HAP-1 (cell line): ENCODE results near the gene AMPD2.
A peak's percentile ranks its signal among the peaks of the same experiment; 100 is the strongest.

ENCODE experiments used
- DNase-seq, 2 experiments: peaks; one replicate each; pipeline ENCODE4 v3.0.0-alpha.2; 2016 to 2020; ENCODE audit warnings: low spot score in 2 of 2
- H3K27me3 ChIP-seq: fragments of 250-450 bp; sonication (Bioruptor Pico); 2 replicates; pipeline ENCODE4 v1.5.1; 2020; ENCODE audit warnings: low read depth, mild to moderate bottlenecking, moderate library complexity
- H3K36me3 ChIP-seq: fragments of 250-450 bp; sonication (Bioruptor Pico); replicated peaks from 2 replicates; pipeline ENCODE4 v1.5.1; 2020; ENCODE audit warnings: mild to moderate bottlenecking
- H3K4me1 ChIP-seq: fragments of 250-450 bp; sonication (Bioruptor Pico); 2 replicates; pipeline ENCODE4 v1.5.1; 2020; ENCODE audit warnings: mild to moderate bottlenecking
- H3K4me3 ChIP-seq: fragments of 250-450 bp; sonication (Bioruptor Pico); 2 replicates; pipeline ENCODE4 v1.5.1; 2020; ENCODE audit warnings: mild to moderate bottlenecking, moderate library complexity
- H3K9me3 ChIP-seq: fragments of 250-450 bp; sonication (Bioruptor Pico); 2 replicates; pipeline ENCODE4 v1.5.1; 2020; ENCODE audit warnings: mild to moderate bottlenecking, moderate library complexity
- in situ Hi-C: fragments of 300-500 bp; cut with MboI; formaldehyde crosslinking; loops from 3 replicates; pipeline ENCODE4 v1.14.3; 2020; ENCODE audit warnings: low sequenced_read_pairs, inconsistent platforms, mixed read lengths

AMPD2 gene

GRCh38 chr1:109621379-109622136 lies 1.9 kb downstream of the AMPD2 start:
- Histone ChIP-seq H3K36me3 (peaks cover under 1% of the 10 kb centered on the region; the same call in 1 of the 2 replicates), H3K4me3 (peak overlapping the region; percentile 58), H3K9me3 (no peaks in the 10 kb centered on the region), H3K27me3 (no peaks in the 10 kb centered on the region), H3K4me1 (peaks cover 10% of the 10 kb centered on the region)
- no peak for DNase-seq
- in situ Hi-C loops = no loop called here

GRCh38 chr1:109622137-109622892 lies 2.7 kb downstream of the AMPD2 start:
- in situ Hi-C loops = no loop called here
- Histone ChIP-seq H3K4me3 (no peak overlapping the region), H3K4me1 (peaks cover 10% of the 10 kb centered on the region), H3K27me3 (no peaks in the 10 kb centered on the region), H3K9me3 (no peaks in the 10 kb centered on the region), H3K36me3 (peaks cover 6% of the 10 kb centered on the region)
- peak in 1 of 2 experiments; percentile 0 for DNase-seq

GRCh38 chr1:109622895-109623294 lies 3.3 kb downstream of the AMPD2 start:
- Histone ChIP-seq H3K4me1 (peaks cover 10% of the 10 kb centered on the region), H3K36me3 (peaks cover 10% of the 10 kb centered on the region)
- in situ Hi-C loops = no loop called here

GRCh38 chr1:109623601-109624161 lies 4.0 kb downstream of the AMPD2 start:
- DNase-seq = no peak
- peaks cover 17% of the 10 kb centered on the region for H3K36me3 ChIP-seq

More at GRCh38 chr1:109622895-109623294, 3.3 kb downstream of the AMPD2 start:
- DNase-seq = no peak
- Histone ChIP-seq H3K9me3 (no peaks in the 10 kb centered on the region), H3K27me3 (no peaks in the 10 kb centered on the region), H3K4me3 (no peak overlapping the region)

GRCh38 chr1:109624201-109625010 lies 4.8 kb downstream of the AMPD2 start:
- Histone ChIP-seq H3K4me1 (peaks cover under 1% of the 10 kb centered on the region), H3K9me3 (no peaks in the 10 kb centered on the region), H3K27me3 (no peaks in the 10 kb centered on the region), H3K36me3 (peaks cover 23% of the 10 kb centered on the region), H3K4me3 (no peak overlapping the region)
- in situ Hi-C loops = loop anchor here (5.0 kb wide), 1 partner anchor 77 kb away; the partner anchor contains the start of gene GNAI3
- DNase-seq = no peak

More at GRCh38 chr1:109623601-109624161, 4.0 kb downstream of the AMPD2 start:
- Histone ChIP-seq H3K9me3 (no peaks in the 10 kb centered on the region), H3K27me3 (no peaks in the 10 kb centered on the region), H3K4me3 (no peak overlapping the region), H3K4me1 (peaks cover 8% of the 10 kb centered on the region)
- in situ Hi-C loops = no loop called here

GRCh38 chr1:109625176-109625575 lies 5.5 kb downstream of the AMPD2 start:
- DNase-seq = no peak
- peaks cover 30% of the 10 kb centered on the region for H3K36me3 ChIP-seq
- H3K4me1 ChIP-seq = no peaks in the 10 kb centered on the region
- H3K4me3 ChIP-seq = no peak overlapping the region
- H3K27me3 ChIP-seq = no peaks in the 10 kb centered on the region
- no peaks in the 10 kb centered on the region for H3K9me3 ChIP-seq
- in situ Hi-C loops = loop anchor here (5.0 kb wide), 1 partner anchor 78 kb away; the partner anchor contains the start of gene GNAI3

- in situ Hi-C loops = loop anchor here (5.0 kb wide), 1 partner anchor 79 kb away; the partner anchor contains the start of gene GNAI3
- Histone ChIP-seq H3K4me3 (no peak overlapping the region), H3K36me3 (peaks cover 34% of the 10 kb centered on the region), H3K9me3 (no peaks in the 10 kb centered on the region), H3K4me1 (no peaks in the 10 kb centered on the region), H3K27me3 (no peaks in the 10 kb centered on the region)
- DNase-seq = peak in 1 of 2 experiments; percentile 1
These were observed 6.2 kb downstream of the AMPD2 start for GRCh38 chr1:109625601-109626560.

- peak in 1 of 2 experiments; percentile 1 for DNase-seq
- in situ Hi-C loops = loop anchor here (5.0 kb wide), 1 partner anchor 80 kb away; the partner anchor contains the start of gene GNAI3
- no peak overlapping the region for H3K4me3 ChIP-seq
- no peaks in the 10 kb centered on the region for H3K9me3 ChIP-seq
- no peaks in the 10 kb centered on the region for H3K27me3 ChIP-seq
- peaks cover 42% of the 10 kb centered on the region for H3K36me3 ChIP-seq
- no peaks in the 10 kb centered on the region for H3K4me1 ChIP-seq
These were observed 7.2 kb downstream of the AMPD2 start for GRCh38 chr1:109626682-109627408.

GRCh38 chr1:109627692-109628399 lies 8.2 kb downstream of the AMPD2 start:
- Histone ChIP-seq H3K27me3 (no peaks in the 10 kb centered on the region), H3K9me3 (no peaks in the 10 kb centered on the region), H3K36me3 (peaks cover 42% of the 10 kb centered on the region), H3K4me3 (no peak overlapping the region), H3K4me1 (no peaks in the 10 kb centered on the region)
- peak in 1 of 2 experiments; percentile 1 for DNase-seq
- in situ Hi-C loops = loop anchor here (5.0 kb wide), 1 partner anchor 81 kb away; the partner anchor contains the start of gene GNAI3

GRCh38 chr1:109628540-109629321 lies 9.1 kb downstream of the AMPD2 start:
- H3K36me3 ChIP-seq = peaks cover 42% of the 10 kb centered on the region
- peak in 1 of 2 experiments; percentile 1 for DNase-seq
- no peaks in the 10 kb centered on the region for H3K27me3 ChIP-seq
- no peaks in the 10 kb centered on the region for H3K4me1 ChIP-seq
- H3K4me3 ChIP-seq = no peak overlapping the region
- in situ Hi-C loops = loop anchor here (5.0 kb wide), 1 partner anchor 81 kb away; the partner anchor contains the start of gene GNAI3
- no peaks in the 10 kb centered on the region for H3K9me3 ChIP-seq
